ENCODE measurements around the gene DYRK1B. TPM values are rescaled to one million over a fixed set of nuclear protein-coding genes. Genes with fewer than 3 reads are reported as not detected.

Gene DYRK1B
- polyA plus RNA-seq, 2 of the 4 experiments (the other 2 are of a cell fraction) = 13.8 to 18.6 TPM

DNA sequence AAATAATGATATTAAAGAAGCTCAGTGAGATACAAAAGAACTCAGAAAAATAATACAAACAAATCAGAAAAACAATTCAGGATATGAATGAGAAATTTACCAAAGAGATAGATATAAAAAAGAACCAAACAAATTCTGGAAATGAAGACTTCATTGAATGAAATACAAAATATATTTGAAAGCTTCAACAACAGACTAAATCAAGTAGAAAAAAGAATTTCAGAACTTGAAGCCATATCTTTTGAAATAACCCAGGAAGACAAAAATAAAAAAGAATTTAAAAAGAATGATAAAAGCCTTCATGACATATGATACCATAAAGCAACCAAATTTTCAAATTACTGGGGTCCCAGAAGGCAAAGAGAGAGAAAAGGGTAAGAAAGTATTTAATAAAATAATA lies 45.7 kb downstream of the DYRK1B start:
- FAIRE-seq (peak; percentile 68), ATAC-seq (no peak), DNase-seq (ENCODE audit: low read depth in 1 of 2, low spot score in 1 of 2) (no peak)
- H3K4me2 ChIP-seq = no peak overlapping the region
- no peaks in the 10 kb centered on the region for H3K4me1 ChIP-seq
- POLR2A ChIA-PET = no interaction called here
- CTCF ChIA-PET = interaction anchor here (0.9 to 2.9 kb wide), 9 partner anchors 12 to 182 kb away, joined by 3 to 33 read pairs (median 4); partner anchors contain the start of genes FBL and PSMC4
- no peak overlapping the region for H3K27ac ChIP-seq
- TF ChIP-seq, protein P1, sequence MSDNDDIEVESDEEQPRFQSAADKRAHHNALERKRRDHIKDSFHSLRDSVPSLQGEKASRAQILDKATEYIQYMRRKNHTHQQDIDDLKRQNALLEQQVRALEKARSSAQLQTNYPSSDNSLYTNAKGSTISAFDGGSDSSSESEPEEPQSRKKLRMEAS (IDR thresholded peaks at IDR 0.05) = no peak
- TF ChIP-seq CBX8 (IDR thresholded peaks at IDR 0.05) (no peak), RCOR1 (IDR thresholded peaks at IDR 0.05; ENCODE audit: low read depth, low read length) (no peak), KDM5A (IDR thresholded peaks at IDR 0.05) (no peak), RARB (CRISPR knock-in tag; IDR thresholded peaks at IDR 0.05) (no peak), EHF (CRISPR knock-in tag; IDR thresholded peaks at IDR 0.05) (no peak), MAFK (IDR thresholded peaks at IDR 0.05; ENCODE audit: partially characterized antibody) (no peak)
- TF ChIP-seq, protein P2, sequence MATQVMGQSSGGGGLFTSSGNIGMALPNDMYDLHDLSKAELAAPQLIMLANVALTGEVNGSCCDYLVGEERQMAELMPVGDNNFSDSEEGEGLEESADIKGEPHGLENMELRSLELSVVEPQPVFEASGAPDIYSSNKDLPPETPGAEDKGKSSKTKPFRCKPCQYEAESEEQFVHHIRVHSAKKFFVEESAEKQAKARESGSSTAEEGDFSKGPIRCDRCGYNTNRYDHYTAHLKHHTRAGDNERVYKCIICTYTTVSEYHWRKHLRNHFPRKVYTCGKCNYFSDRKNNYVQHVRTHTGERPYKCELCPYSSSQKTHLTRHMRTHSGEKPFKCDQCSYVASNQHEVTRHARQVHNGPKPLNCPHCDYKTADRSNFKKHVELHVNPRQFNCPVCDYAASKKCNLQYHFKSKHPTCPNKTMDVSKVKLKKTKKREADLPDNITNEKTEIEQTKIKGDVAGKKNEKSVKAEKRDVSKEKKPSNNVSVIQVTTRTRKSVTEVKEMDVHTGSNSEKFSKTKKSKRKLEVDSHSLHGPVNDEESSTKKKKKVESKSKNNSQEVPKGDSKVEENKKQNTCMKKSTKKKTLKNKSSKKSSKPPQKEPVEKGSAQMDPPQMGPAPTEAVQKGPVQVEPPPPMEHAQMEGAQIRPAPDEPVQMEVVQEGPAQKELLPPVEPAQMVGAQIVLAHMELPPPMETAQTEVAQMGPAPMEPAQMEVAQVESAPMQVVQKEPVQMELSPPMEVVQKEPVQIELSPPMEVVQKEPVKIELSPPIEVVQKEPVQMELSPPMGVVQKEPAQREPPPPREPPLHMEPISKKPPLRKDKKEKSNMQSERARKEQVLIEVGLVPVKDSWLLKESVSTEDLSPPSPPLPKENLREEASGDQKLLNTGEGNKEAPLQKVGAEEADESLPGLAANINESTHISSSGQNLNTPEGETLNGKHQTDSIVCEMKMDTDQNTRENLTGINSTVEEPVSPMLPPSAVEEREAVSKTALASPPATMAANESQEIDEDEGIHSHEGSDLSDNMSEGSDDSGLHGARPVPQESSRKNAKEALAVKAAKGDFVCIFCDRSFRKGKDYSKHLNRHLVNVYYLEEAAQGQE (IDR thresholded peaks at IDR 0.05) = no peak
- H3K4me3 ChIP-seq = no peak overlapping the region
- H3K9me3 ChIP-seq = peaks cover 42% of the 10 kb centered on the region

DNA sequence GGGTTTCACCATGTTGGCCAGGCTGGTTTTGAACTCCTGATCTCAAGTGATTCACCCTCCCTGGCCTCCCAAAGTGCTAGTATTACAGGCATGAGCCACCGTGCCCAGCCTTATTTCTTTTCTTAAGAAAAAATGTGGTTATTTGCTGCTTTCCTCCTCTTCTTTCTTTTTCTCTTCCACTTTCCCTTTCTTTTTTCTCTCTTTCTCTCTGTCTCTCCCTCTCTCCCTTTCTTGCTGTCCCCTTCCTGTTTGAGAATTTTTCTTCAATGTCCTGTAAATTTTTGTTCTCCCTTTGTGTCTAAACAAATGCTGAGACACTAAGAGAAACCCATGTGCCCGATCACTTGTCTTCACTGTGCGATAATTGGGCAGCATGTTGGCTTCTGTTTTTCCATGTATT lies 53.1 kb downstream of the DYRK1B start:
- Histone ChIP-seq H3K4me3 (no peak overlapping the region), H3K27ac (no peak overlapping the region), H3K9me3 (0 out of 3 replicates have a peak, but pooled peaks cover 13% of the 10 kb centered on the region), H3K4me1 (no peaks in the 10 kb centered on the region), H3K4me2 (no peak overlapping the region)
- no peak for TF ChIP-seq CBX2 (IDR thresholded peaks at IDR 0.05; ENCODE audit: borderline replicate concordance, low read depth)
- 44% methylated on average over 3 of the region's 3 CpGs for WGBS (ENCODE audit: missing lambda C conversion rate)
- POLR2A ChIA-PET = no interaction called here
- CTCF ChIA-PET = interaction anchor here (1.0 to 6.3 kb wide), 4 partner anchors 13 to 63 kb away, joined by 3 to 95 read pairs (median 4); no protein-coding TSS in a partner anchor
- FAIRE-seq = peak; percentile 36
- no peak for DNase-seq (ENCODE audit: low read depth in 1 of 2, low spot score in 1 of 2)
- ATAC-seq = no peak

DNA sequence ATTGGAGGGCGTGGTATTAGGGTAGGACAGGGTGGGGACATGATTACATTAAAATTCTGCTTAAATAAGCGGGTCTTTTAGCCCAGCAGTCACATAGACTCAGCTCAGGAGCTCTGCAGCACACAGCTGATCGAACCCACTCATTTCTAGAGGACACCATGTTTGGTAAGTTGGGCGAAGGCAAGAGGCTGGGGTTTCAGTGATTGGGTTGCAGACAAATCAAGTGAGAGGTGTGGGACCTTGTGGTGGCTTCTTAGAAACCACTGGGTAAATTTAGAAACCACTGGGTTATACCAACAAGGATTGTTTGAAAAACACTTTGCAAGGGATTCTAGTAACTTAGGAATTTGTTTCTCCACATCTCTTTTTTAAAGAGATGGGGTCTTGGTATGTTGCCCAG lies 55.2 kb downstream of the DYRK1B start, which contains the start of gene LEUTX:
TSS of gene LEUTX (plus strand) at position 92 of the 400 bp plus-strand sequence. CDS start at position 159, 67 bp downstream.
- H3K4me1 ChIP-seq = no peaks in the 10 kb centered on the region
- ATAC-seq (no peak), FAIRE-seq (no peak), DNase-seq (ENCODE audit: low read depth in 1 of 2, low spot score in 1 of 2) (no peak)
- no peak within 1 kb of the TSS for H3K4me2 ChIP-seq
- TF ChIP-seq EHMT2 (IDR thresholded peaks at IDR 0.05; ENCODE audit: low read depth) = no peak
- no peak for TF ChIP-seq KDM5A (IDR thresholded peaks at IDR 0.05)
- no peak for TF ChIP-seq CEBPB (IDR thresholded peaks at IDR 0.05)
- TF ChIP-seq RCOR1 (IDR thresholded peaks at IDR 0.05; ENCODE audit: low read depth, low read length) = no peak
- TF ChIP-seq CBX2 (IDR thresholded peaks at IDR 0.05; ENCODE audit: borderline replicate concordance, low read depth) = no peak
- no peak for TF ChIP-seq PHF8 (IDR thresholded peaks at IDR 0.05; ENCODE audit: borderline replicate concordance, low read depth)
- no peak for TF ChIP-seq KDM1A (IDR thresholded peaks at IDR 0.05; ENCODE audit: low read depth)
- TF ChIP-seq FOSB (CRISPR knock-in tag; IDR thresholded peaks at IDR 0.05) = no peak
- TF ChIP-seq HOXB5 (CRISPR knock-in tag; IDR thresholded peaks at IDR 0.05) = no peak
- TF ChIP-seq, protein P3, sequence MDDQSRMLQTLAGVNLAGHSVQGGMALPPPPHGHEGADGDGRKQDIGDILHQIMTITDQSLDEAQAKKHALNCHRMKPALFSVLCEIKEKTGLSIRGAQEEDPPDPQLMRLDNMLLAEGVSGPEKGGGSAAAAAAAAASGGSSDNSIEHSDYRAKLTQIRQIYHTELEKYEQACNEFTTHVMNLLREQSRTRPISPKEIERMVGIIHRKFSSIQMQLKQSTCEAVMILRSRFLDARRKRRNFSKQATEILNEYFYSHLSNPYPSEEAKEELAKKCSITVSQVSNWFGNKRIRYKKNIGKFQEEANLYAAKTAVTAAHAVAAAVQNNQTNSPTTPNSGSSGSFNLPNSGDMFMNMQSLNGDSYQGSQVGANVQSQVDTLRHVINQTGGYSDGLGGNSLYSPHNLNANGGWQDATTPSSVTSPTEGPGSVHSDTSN (IDR thresholded peaks at IDR 0.05) = no peak
- ChIA-PET CTCF (interaction anchor here (0.6 to 1.2 kb wide), 4 partner anchors 48 to 192 kb away, joined by 3 to 4 read pairs (median 3); partner anchors contain the start of gene PSMC4), POLR2A (no interaction called here)
- 9% methylated on average over 4 of the region's 4 CpGs for WGBS (ENCODE audit: missing lambda C conversion rate)
- no peak within 1 kb of the TSS for H3K4me3 ChIP-seq
- H3K9me3 ChIP-seq = 0 out of 3 replicates have a peak, but pooled peaks cover 3% of the 10 kb centered on the region
- H3K27ac ChIP-seq = no peak within 1 kb of the TSS

Small RNAs within 50 kb of the gene (small RNA-seq; reads per million reads assigned to genes)
- gene MIR6719 = 0 reads per million in 6 experiments

Other genes with a start within 250 kb of the DYRK1B start
- gene LGALS13, start 231.6 kb downstream of the DYRK1B start, polyA plus RNA-seq (2011; rRNA removed) = not detected in 2 replicates
- gene LGALS13, start 231.6 kb downstream of the DYRK1B start, polyA plus RNA-seq (2017; fragmentation: RNase III; extraction: RNeasy Plus Mini Kit Qiagen cat#74134 plus additional on column Dnase treatment) = not detected in 3 replicates
- gene LGALS16, start 178.2 kb downstream of the DYRK1B start, polyA plus RNA-seq (2011; rRNA removed) = not detected in 2 replicates
- gene LGALS16, start 178.2 kb downstream of the DYRK1B start, polyA plus RNA-seq (2017; fragmentation: RNase III; extraction: RNeasy Plus Mini Kit Qiagen cat#74134 plus additional on column Dnase treatment) = not detected in 3 replicates
- gene LGALS14, start 129.7 kb downstream of the DYRK1B start, polyA plus RNA-seq (2011; rRNA removed) = not detected in 2 replicates
- not detected in 3 replicates for gene LGALS14, start 129.7 kb downstream of the DYRK1B start, polyA plus RNA-seq (2017; fragmentation: RNase III; extraction: RNeasy Plus Mini Kit Qiagen cat#74134 plus additional on column Dnase treatment)
- gene CLC, start 96.1 kb downstream of the DYRK1B start, polyA plus RNA-seq (2011; rRNA removed) = not detected in 2 replicates
- gene CLC, start 96.1 kb downstream of the DYRK1B start, polyA plus RNA-seq (2017; fragmentation: RNase III; extraction: RNeasy Plus Mini Kit Qiagen cat#74134 plus additional on column Dnase treatment) = not detected in 3 replicates
- gene LEUTX, start 55.3 kb downstream of the DYRK1B start, polyA plus RNA-seq (2011; rRNA removed) = not detected in 2 replicates
- not detected in 3 replicates for gene LEUTX, start 55.3 kb downstream of the DYRK1B start, polyA plus RNA-seq (2017; fragmentation: RNase III; extraction: RNeasy Plus Mini Kit Qiagen cat#74134 plus additional on column Dnase treatment)
- 716 and 970 TPM in 2 replicates for gene FBL, start 12.2 kb upstream of the DYRK1B start, polyA plus RNA-seq (2011; rRNA removed)
- 1,011 to 1,141 TPM (median 1,077 TPM) in 3 replicates for gene FBL, start 12.2 kb upstream of the DYRK1B start, polyA plus RNA-seq (2017; fragmentation: RNase III; extraction: RNeasy Plus Mini Kit Qiagen cat#74134 plus additional on column Dnase treatment)
- gene FCGBP, start 100.5 kb upstream of the DYRK1B start, polyA plus RNA-seq (2011; rRNA removed) = 1.4 and 2.8 TPM in 2 replicates
- 0.61 to 0.74 TPM (median 0.62 TPM) in 3 replicates for gene FCGBP, start 100.5 kb upstream of the DYRK1B start, polyA plus RNA-seq (2017; fragmentation: RNase III; extraction: RNeasy Plus Mini Kit Qiagen cat#74134 plus additional on column Dnase treatment)
- 192 and 208 TPM in 2 replicates for gene PSMC4, start 137.0 kb upstream of the DYRK1B start, polyA plus RNA-seq (2011; rRNA removed)
- gene PSMC4, start 137.0 kb upstream of the DYRK1B start, polyA plus RNA-seq (2017; fragmentation: RNase III; extraction: RNeasy Plus Mini Kit Qiagen cat#74134 plus additional on column Dnase treatment) = 276 to 295 TPM (median 284 TPM) in 3 replicates
- gene ZNF546, start 162.9 kb upstream of the DYRK1B start, polyA plus RNA-seq (2011; rRNA removed) = 6.0 and 6.4 TPM in 2 replicates
- gene ZNF546, start 162.9 kb upstream of the DYRK1B start, polyA plus RNA-seq (2017; fragmentation: RNase III; extraction: RNeasy Plus Mini Kit Qiagen cat#74134 plus additional on column Dnase treatment) = 3.1 to 3.8 TPM (median 3.7 TPM) in 3 replicates
- gene ZNF780B, start 222.1 kb upstream of the DYRK1B start, polyA plus RNA-seq (2011; rRNA removed) = 10.0 and 15.7 TPM in 2 replicates
- gene ZNF780B, start 222.1 kb upstream of the DYRK1B start, polyA plus RNA-seq (2017; fragmentation: RNase III; extraction: RNeasy Plus Mini Kit Qiagen cat#74134 plus additional on column Dnase treatment) = 7.1 to 10.3 TPM (median 8.7 TPM) in 3 replicates